Subcutaneous abdominal adipose tissue (tissue), 5 donors: ENCODE results near the gene PTPRG.
"Not testable (repeated sequence)": the region's sequence is repeated elsewhere in the genome, so short reads cannot be mapped to it uniquely, and the experiment has no call there.

Source experiments
- H3K27ac ChIP-seq: one replicate; pipeline ENCODE4 v1.7.0; 2013; ENCODE audit warnings: low read depth, mild to moderate bottlenecking, inconsistent platforms, low read length, moderate library complexity
- H3K27me3 ChIP-seq, 5 donors: one replicate each; pipeline ENCODE4 v1.7.0; 2013; ENCODE audit warnings: low read length in 5 of 5, inconsistent platforms in 1 of 5; ENCODE audit not compliant: control insufficient read depth in 5 of 5, insufficient read depth in 4 of 5
- H3K36me3 ChIP-seq, 5 donors: one replicate each; pipeline ENCODE4 v1.7.0; 2013; ENCODE audit warnings: low read length in 5 of 5; ENCODE audit not compliant: control insufficient read depth in 5 of 5, insufficient read depth in 5 of 5
- H3K4me1 ChIP-seq, 5 donors: one replicate each; pipeline ENCODE4 v1.7.0; 2013; ENCODE audit warnings: low read length in 5 of 5, mild to moderate bottlenecking in 3 of 5, moderate library complexity in 1 of 5; ENCODE audit not compliant: control insufficient read depth in 5 of 5, insufficient read depth in 5 of 5
- H3K4me3 ChIP-seq, 5 donors: one replicate each; pipeline ENCODE4 v1.7.0; 2013; ENCODE audit warnings: low read length in 5 of 5, low read depth in 1 of 5
- H3K9ac ChIP-seq, 5 donors: one replicate each; pipeline ENCODE4 v1.7.0; 2013; ENCODE audit warnings: low read length in 5 of 5, mild to moderate bottlenecking in 4 of 5, moderate library complexity in 3 of 5
- H3K9me3 ChIP-seq, 5 donors: one replicate each; pipeline ENCODE4 v1.7.0; 2013; ENCODE audit warnings: low read length in 5 of 5; ENCODE audit not compliant: control insufficient read depth in 5 of 5
- donor health status: healthy.
- donor health status: healthy.
- donor health status: healthy.
- donor health status: healthy.
- donor health status: healthy.

PTPRG gene

DNA sequence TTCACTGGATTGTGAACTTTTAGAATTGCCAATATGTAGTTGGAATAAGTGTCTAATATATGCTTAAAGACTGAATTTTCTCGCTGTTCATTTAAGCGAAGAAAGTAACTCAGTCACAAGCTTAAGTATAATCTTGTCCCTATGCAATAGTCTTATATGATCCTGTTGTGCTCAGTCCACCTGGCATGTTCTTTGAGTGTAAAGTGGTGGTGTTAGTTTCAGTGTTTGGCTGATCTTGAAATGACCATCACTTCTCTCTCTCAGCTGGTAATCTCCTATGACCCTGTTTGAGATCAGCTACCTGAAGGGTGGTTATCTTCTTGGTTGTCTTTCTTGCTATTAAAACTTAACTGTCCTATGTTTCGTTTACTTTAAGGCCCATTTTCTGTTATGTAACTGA, 197.5 kb downstream of the PTPRG start:
- no peak overlapping the region for H3K27ac ChIP-seq
- H3K9me3 ChIP-seq = no peaks in the 10 kb centered on the region
- H3K4me3 ChIP-seq = no peak overlapping the region
- H3K27me3 ChIP-seq = no peaks in the 10 kb centered on the region
- no peak overlapping the region for H3K9ac ChIP-seq
- peaks cover 0 to 2% (median 0%) of the 10 kb centered on the region in 5 donors for H3K36me3 ChIP-seq
- H3K4me1 ChIP-seq = peaks cover 3 to 10% (median 6%) of the 10 kb centered on the region in 5 donors

DNA sequence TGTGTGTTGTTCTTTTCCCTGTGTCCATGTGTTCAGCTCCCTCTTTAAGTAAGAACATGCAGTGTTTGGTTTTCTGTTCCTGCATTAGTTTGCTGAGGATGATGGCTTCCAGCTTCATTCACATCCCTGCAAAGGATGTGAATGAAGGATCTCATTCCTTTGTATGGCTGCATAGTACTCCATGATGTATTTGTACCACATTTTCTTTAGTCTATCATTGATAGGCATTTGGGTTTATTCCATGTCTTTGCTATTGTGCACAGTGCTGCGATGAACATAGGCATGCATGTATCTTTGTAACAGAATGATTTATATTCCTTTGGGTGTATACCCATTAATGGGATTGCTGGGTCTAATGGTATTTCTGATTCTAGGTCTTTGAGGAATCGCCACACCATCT, 199.4 kb downstream of the PTPRG start:
- not testable (repeated sequence) for H3K36me3 ChIP-seq

DNA sequence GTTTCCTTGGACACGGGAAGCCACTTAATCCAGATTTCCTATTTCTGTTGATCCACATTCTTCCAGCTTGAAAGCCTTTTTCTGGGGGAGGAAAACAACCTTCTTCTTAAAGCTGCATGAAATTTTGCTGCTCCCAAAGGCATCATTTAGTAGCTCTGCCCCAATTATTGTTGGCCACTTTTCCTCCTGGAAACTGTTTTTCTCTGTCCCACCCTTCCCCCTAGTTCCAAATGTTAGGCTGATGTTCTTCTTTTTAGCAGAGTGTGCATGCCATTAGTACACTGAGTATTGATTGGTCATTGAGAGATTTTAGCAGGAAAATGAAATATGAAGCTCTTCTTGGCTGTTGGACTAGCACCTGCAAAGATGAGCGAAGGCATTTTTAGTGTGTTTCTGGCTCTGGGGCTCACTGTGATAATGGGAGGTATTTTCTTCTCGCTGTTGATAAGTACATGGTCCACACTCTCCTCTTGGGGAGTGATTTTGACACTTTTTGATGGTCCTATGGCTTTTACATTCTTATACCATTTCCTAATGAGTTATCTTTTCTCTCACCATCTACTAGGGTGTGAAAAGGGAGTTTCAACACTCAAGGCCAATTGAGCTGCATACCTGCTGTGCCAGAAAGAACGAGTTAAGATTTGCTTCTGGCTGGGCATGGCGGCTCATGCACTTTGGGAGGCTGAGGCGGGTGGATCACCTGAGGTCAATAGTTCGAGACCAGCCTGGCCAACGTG, 200.5 kb downstream of the PTPRG start:
- Histone ChIP-seq H3K4me1 (peaks cover 3 to 10% (median 6%) of the 10 kb centered on the region in 5 donors), H3K9me3 (no peaks in the 10 kb centered on the region), H3K36me3 (no peaks in the 10 kb centered on the region), H3K27ac (no peak overlapping the region), H3K4me3 (no peak overlapping the region), H3K9ac (no peak overlapping the region), H3K27me3 (no peaks in the 10 kb centered on the region)

More for the DNA sequence above, 199.4 kb downstream of the PTPRG start:
- H3K9me3 ChIP-seq, H3K4me3 ChIP-seq, H3K27ac ChIP-seq, H3K27me3 ChIP-seq, H3K9ac ChIP-seq: not testable (repeated sequence)
- H3K4me1 ChIP-seq = peaks cover 3 to 10% (median 6%) of the 10 kb centered on the region in 5 donors

DNA sequence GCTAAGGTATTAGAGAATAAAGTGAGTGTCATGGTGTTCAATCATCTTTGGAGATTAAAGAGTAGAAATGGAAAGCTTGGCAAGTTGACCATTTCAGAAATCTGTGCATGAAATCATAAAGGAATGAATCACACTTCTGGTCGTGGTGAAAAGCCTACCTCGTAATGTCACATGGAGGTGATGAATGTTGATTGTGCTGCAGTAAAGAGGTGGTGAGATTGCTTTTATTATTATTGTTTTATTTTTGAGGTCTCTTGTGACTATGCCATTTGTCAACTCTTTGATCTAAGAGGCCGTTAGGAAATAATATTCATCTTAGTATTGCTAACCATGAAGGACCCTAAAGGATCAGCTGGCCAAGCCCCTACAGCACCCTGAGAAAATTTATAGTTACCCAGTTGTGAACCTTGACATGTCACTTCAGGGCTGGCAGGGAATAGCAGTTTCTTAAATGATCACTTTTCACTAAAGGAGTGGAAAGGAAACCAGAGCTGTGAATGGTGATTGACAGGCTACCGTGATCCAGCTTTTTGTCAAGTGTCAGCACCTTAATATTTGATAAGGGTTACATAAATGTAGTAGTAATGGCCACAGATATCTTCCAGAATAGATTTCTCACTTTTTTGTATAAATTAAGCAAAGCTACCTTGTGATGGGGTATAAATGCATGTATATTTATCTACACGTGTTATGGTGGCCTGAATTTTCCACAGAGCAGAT, 203.9 kb downstream of the PTPRG start:
- no peaks in the 10 kb centered on the region for H3K9me3 ChIP-seq
- H3K27me3 ChIP-seq = no peaks in the 10 kb centered on the region
- peaks cover 3 to 16% (median 6%) of the 10 kb centered on the region in 5 donors for H3K4me1 ChIP-seq
- no peak overlapping the region for H3K9ac ChIP-seq
- H3K4me3 ChIP-seq = no peak overlapping the region
- no peak overlapping the region for H3K27ac ChIP-seq
- H3K36me3 ChIP-seq = no peaks in the 10 kb centered on the region

DNA sequence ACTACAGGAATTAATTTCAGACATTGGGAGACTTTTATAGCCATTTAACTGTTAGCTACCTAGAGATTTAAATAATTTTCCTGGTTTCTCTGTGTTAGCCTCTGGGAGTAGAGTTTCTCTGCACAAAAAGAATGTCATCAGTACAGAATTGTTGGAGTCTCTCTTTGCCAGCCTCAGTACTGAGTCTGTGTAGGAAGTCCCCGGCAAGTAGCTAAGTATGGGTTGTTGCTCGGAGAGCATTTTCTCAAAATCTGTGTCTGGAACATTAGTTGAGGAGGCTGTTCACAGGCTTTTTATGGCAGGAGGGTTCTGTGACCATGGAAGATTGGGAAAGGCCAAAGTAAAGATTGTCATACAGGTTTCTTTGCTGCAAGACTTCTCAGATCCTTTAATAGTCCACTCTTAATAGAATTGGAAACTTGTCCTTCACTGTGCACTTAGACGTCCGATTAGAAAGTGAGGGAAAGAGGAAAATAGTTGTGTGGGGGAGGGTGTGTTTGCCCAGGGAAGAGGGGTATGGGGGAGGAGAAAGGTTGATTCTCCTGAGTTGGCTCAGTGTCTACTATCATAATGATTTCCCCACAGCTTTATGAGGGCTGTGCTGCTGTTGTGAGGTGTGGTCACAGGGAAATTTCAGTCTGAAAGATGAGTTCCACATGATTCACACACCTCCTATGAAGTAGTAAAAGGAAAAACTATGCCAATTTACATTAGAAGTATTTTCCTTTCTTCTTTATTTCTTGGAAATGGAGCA, 207.1 kb downstream of the PTPRG start:
- no peak overlapping the region for H3K27ac ChIP-seq
- H3K9me3 ChIP-seq = no peaks in the 10 kb centered on the region
- H3K4me3 ChIP-seq = no peak overlapping the region
- no peaks in the 10 kb centered on the region for H3K27me3 ChIP-seq
- no peak overlapping the region for H3K9ac ChIP-seq
- no peaks in the 10 kb centered on the region for H3K36me3 ChIP-seq
- peaks cover 0 to 5% (median 0%) of the 10 kb centered on the region in 5 donors for H3K4me1 ChIP-seq

DNA sequence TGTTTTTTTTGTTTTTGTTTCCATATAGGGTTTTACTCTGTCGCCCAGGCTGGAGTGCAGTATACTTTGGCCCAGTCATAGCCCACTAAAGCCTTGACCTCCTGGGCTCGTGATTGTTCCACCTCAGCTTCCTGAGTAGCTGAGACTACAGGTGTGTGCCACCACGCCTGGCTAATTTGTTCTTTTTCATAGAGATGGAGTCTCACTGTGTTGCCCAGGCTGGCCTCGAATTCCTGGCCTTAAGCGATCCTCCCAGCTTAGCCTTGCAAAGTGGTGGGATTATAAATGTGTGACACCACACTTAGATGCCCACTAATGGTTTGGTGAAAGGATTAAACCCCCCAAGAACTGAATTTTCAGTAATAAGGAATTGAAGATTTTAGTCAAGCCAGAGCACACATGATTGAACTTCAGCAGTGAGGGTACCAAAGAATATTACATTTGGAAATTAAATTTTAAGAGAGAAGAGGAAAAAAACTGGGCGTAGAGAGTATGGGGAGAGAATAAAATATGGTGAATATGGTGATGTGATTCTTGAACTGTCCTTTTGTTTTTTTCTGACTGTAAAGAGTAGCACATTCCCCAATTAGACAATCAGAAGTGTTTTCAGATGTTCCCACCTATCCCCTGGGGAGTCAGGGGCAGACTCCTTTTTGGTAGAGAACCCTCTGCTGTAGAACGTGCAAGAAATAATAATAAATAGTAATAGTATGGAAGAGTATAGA, 208.1 kb downstream of the PTPRG start:
- Histone ChIP-seq H3K4me3 (no peak overlapping the region), H3K27me3 (no peaks in the 10 kb centered on the region), H3K9ac (no peak overlapping the region), H3K4me1 (peaks cover 0 to 10% (median 5%) of the 10 kb centered on the region in 5 donors), H3K27ac (no peak overlapping the region), H3K9me3 (no peaks in the 10 kb centered on the region), H3K36me3 (no peaks in the 10 kb centered on the region)

DNA sequence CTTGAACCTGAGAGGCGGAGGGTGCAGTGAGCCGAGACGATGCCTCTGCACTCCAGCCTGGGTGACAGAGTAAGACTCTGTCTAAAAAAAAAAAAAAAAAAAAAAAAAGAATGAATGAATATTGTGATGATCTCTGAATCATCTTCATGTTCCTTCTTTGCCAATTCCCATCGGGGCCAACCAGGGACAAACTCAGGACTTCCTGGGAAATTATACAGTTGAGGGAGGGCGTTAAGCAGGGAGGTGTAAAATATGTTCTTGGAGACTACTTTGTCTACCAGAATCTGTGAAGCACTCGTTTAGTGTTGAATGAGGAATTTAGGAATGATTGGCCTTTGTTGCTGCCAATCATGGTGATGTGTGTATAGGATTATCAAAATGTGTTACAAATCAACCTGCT, 210.6 kb downstream of the PTPRG start:
- no peaks in the 10 kb centered on the region for H3K36me3 ChIP-seq
- H3K4me1 ChIP-seq = peaks cover 0 to 14% (median 8%) of the 10 kb centered on the region in 5 donors
- H3K9me3 ChIP-seq = no peaks in the 10 kb centered on the region
- no peak overlapping the region for H3K9ac ChIP-seq
- H3K27ac ChIP-seq = no peak overlapping the region
- no peaks in the 10 kb centered on the region for H3K27me3 ChIP-seq
- H3K4me3 ChIP-seq = no peak overlapping the region

DNA sequence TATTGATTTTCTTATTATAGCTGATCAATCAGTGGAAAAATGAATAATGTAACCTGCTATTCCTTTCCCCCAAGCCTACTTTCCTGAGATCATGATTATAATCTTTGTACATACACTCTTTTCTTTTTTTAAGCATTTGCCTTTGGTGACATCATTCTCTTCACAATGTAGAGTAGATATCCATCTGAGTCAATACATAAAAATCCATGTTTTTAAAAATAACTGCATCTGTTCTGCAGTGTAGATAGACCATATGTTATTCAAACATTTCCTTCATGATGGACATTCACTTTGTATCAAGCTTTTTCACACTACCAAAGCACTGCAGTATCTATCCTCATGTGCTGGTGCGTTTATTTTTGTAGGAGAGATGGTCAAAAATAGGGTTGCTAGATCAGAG, 211.1 kb downstream of the PTPRG start:
- Histone ChIP-seq H3K27ac (no peak overlapping the region), H3K9ac (no peak overlapping the region), H3K4me1 (peaks cover 0 to 14% (median 8%) of the 10 kb centered on the region in 5 donors), H3K4me3 (no peak overlapping the region), H3K9me3 (no peaks in the 10 kb centered on the region), H3K36me3 (no peaks in the 10 kb centered on the region), H3K27me3 (no peaks in the 10 kb centered on the region)

DNA sequence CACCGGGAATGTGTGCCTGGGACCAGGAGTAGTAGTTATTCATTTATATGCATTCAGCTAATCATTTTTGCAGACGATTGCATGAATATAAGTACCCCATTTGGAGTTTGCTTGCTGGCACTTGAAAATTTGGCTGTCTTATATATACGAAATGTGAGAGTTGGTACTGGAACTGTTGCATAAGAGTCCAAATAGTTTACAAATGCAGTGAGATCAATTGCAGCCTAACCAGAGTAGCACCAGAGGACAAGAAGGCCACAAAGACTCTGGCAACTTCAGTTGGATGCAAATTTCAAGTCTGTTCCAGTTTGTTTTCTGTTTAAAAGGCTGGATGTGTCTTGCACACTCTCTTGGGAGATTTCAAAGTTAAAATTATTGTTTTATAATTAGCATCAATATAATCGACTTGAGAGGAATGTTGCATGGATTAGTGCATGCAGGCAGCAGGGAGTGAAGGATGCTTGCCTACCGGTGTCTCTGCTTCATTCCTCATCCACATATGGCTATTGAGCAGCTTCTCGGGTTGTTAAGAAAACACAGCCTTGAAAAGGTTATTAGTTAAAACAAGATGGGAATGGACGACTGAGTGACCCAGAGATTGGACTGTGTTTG, 213.0 kb downstream of the PTPRG start:
- H3K4me1 ChIP-seq = peaks cover 0 to 9% (median 8%) of the 10 kb centered on the region in 5 donors
- H3K27me3 ChIP-seq = no peaks in the 10 kb centered on the region
- no peaks in the 10 kb centered on the region for H3K36me3 ChIP-seq
- no peaks in the 10 kb centered on the region for H3K9me3 ChIP-seq
- H3K4me3 ChIP-seq = no peak overlapping the region
- no peak overlapping the region for H3K9ac ChIP-seq
- no peak overlapping the region for H3K27ac ChIP-seq
